Measurements from ENCODE around the gene FGF2.

The FGF2 gene

GRCh38 chr4:122832732-122833131, 6.1 kb downstream of the FGF2 start:
- no peaks in the 10 kb centered on the region for H3K36me3 ChIP-seq (ENCODE audit: control insufficient read depth in 2 of 2, insufficient read depth in 1 of 2, low read length in 2 of 2)
- TF ChIP-seq ZNF529 (tag by site-specific recombination; IDR thresholded peaks at IDR 0.05; ENCODE audit: insufficient replicate concordance): no peak
- no peak overlapping the region for H3K27ac ChIP-seq (ENCODE audit: extremely low read depth, low read depth, low read length)
- H3K4me1 ChIP-seq (ENCODE audit: control insufficient read depth, insufficient read depth, low read length): no peaks in the 10 kb centered on the region
- ChIA-PET CTCF (interaction anchor here (0.6 to 1.1 kb wide), 6 partner anchors 44 to 203 kb away, joined by 3 to 4 read pairs (median 3); no protein-coding TSS in a partner anchor), POLR2A (no interaction called here)
- H3K9me3 ChIP-seq (ENCODE audit: control insufficient read depth, insufficient read depth, low read depth, low read length): no peaks in the 10 kb centered on the region
- H3K4me3 ChIP-seq (ENCODE audit: low read depth, low read length): no peak overlapping the region

GRCh38 chr4:122833999-122834398, 7.4 kb downstream of the FGF2 start:
- Histone ChIP-seq H3K27ac (ENCODE audit: extremely low read depth, low read depth, low read length) (no peak overlapping the region), H3K36me3 (ENCODE audit: control insufficient read depth in 2 of 2, insufficient read depth in 1 of 2, low read length in 2 of 2) (peaks cover 0 to 3% of the 10 kb centered on the region in 2 experiments; a peak in 1 of 3 replicates), H3K4me1 (ENCODE audit: control insufficient read depth, insufficient read depth, low read length) (no peaks in the 10 kb centered on the region), H3K9me3 (ENCODE audit: control insufficient read depth, insufficient read depth, low read depth, low read length) (no peaks in the 10 kb centered on the region), H3K4me3 (ENCODE audit: low read depth, low read length) (no peak overlapping the region)
- ChIA-PET POLR2A (no interaction called here), CTCF (no interaction called here)
- TF ChIP-seq ZSCAN18 (tag by site-specific recombination; IDR thresholded peaks at IDR 0.05) (no peak), ZBTB20 (tag by site-specific recombination; IDR thresholded peaks at IDR 0.05) (no peak), ZNF391 (tag by site-specific recombination; IDR thresholded peaks at IDR 0.05; ENCODE audit: borderline replicate concordance, low read depth) (no peak), FEZF1 (tag by site-specific recombination; IDR thresholded peaks at IDR 0.05) (no peak), ZNF335 (tag by site-specific recombination; conservative IDR thresholded peaks at IDR 0.05) (no peak), ZNF488 (tag by site-specific recombination; IDR thresholded peaks at IDR 0.05) (no peak), ZNF324 (tag by site-specific recombination; IDR thresholded peaks at IDR 0.05) (no peak), ZNF560 (tag by site-specific recombination; IDR thresholded peaks at IDR 0.05; ENCODE audit: borderline replicate concordance) (no peak)

- POLR2A ChIA-PET: no interaction called here
- Histone ChIP-seq H3K4me3 (ENCODE audit: low read depth, low read length) (no peak overlapping the region), H3K9me3 (ENCODE audit: control insufficient read depth, insufficient read depth, low read depth, low read length) (no peaks in the 10 kb centered on the region), H3K27ac (ENCODE audit: extremely low read depth, low read depth, low read length) (no peak overlapping the region), H3K4me1 (ENCODE audit: control insufficient read depth, insufficient read depth, low read length) (no peaks in the 10 kb centered on the region), H3K36me3 (ENCODE audit: control insufficient read depth in 2 of 2, insufficient read depth in 1 of 2, low read length in 2 of 2) (peaks cover 0 to 9% of the 10 kb centered on the region in 2 experiments; a peak in 1 of 3 replicates)
- CTCF ChIA-PET: no interaction called here
- no peak for TF ChIP-seq ZNF223 (tag by site-specific recombination; IDR thresholded peaks at IDR 0.05)
- TF ChIP-seq PRDM6 (tag by site-specific recombination; IDR thresholded peaks at IDR 0.05): 0 out of 2 replicates have a peak, but pooled peaks have one; percentile 34
These were observed 10.3 kb downstream of the FGF2 start for GRCh38 chr4:122836941-122837340.

GRCh38 chr4:122838034-122838433, 11.4 kb downstream of the FGF2 start:
- Histone ChIP-seq H3K9me3 (ENCODE audit: control insufficient read depth, insufficient read depth, low read depth, low read length) (no peaks in the 10 kb centered on the region), H3K36me3 (ENCODE audit: control insufficient read depth in 2 of 2, insufficient read depth in 1 of 2, low read length in 2 of 2) (peaks cover 0 to 9% of the 10 kb centered on the region in 2 experiments; a peak in 1 of 3 replicates), H3K4me3 (ENCODE audit: low read depth, low read length) (no peak overlapping the region), H3K27ac (ENCODE audit: extremely low read depth, low read depth, low read length) (no peak overlapping the region), H3K4me1 (ENCODE audit: control insufficient read depth, insufficient read depth, low read length) (peaks cover 5% of the 10 kb centered on the region; the same call in 1 of the 2 replicates)
- TF ChIP-seq REST (tag by site-specific recombination; IDR thresholded peaks at IDR 0.05) (peak; percentile 51; the same call in 1 of the 2 replicates), OSR2 (tag by site-specific recombination; IDR thresholded peaks at IDR 0.05) (no peak)
- ChIA-PET POLR2A (no interaction called here), CTCF (interaction anchor here (0.6 kb wide), 1 partner anchor 10 kb away, joined by 3 read pairs; no protein-coding TSS in a partner anchor)

All from HEK293 (cell line).